Muscle of leg (tissue), 11 donors: ENCODE results near the gene RRP7A. TPM values are rescaled to one million over a fixed set of nuclear protein-coding genes. Genes with fewer than 3 reads are reported as not detected.
"Not testable (repeated sequence)": the region's sequence is repeated elsewhere in the genome, so short reads cannot be mapped to it uniquely, and the experiment has no call there.

Experiments used
- DNase-seq: peaks from one replicate; pipeline ENCODE4 v3.0.0; 2013
- H3K27ac ChIP-seq: one replicate; pipeline ENCODE4 v1.5.1; 2013; ENCODE audit warnings: mild to moderate bottlenecking, low read length, control low read depth
- H3K27me3 ChIP-seq: one replicate; pipeline ENCODE4 v1.6.1; 2013; ENCODE audit warnings: low read length; ENCODE audit not compliant: control insufficient read depth, insufficient read depth
- H3K36me3 ChIP-seq: one replicate; pipeline ENCODE4 v1.6.1; 2013; ENCODE audit warnings: low read length; ENCODE audit not compliant: control insufficient read depth, insufficient read depth
- H3K4me1 ChIP-seq: one replicate; pipeline ENCODE4 v1.6.1; 2013; ENCODE audit warnings: low read length; ENCODE audit not compliant: control insufficient read depth, insufficient read depth
- H3K4me3 ChIP-seq: one replicate; pipeline ENCODE4 v1.5.1; 2013; ENCODE audit warnings: low read length, control low read depth
- H3K9me3 ChIP-seq: replicated peaks from 2 replicates; pipeline ENCODE4 v1.6.1; 2013; ENCODE audit warnings: low read depth, low read length; ENCODE audit not compliant: control insufficient read depth
- WGBS: methylation state at CpG from one replicate; pipeline ENCODE4 v1.1.5; 2013; ENCODE audit warnings: missing lambda C conversion rate; ENCODE audit not compliant: insufficient coverage; 5-methylcytosine and 5-hydroxymethylcytosine counted together
- polyA plus RNA-seq, 8 donors: library from polyadenylated mRNA; unstranded; fragments of 120-200 nt; gene quantifications; one replicate each; pipeline versions ENCODE4 v1.2.1 to v1.2.3, GENCODE V29; 2013; ENCODE audit warnings: inconsistent platforms in 1 of 8, low replicate concordance in 1 of 8; ENCODE audit not compliant: insufficient read length in 8 of 8, insufficient read depth in 1 of 8
- total RNA-seq: library from RNA; stranded (reverse); fragments of 120-200 nt; gene quantifications from one replicate; pipeline ENCODE4 v1.2.4, GENCODE V29; 2013

RRP7A gene
- total and polyA plus RNA-seq, 9 donors = 17.9 to 33.8 (median 21.9) TPM

- H3K4me1 ChIP-seq = peaks cover 4% of the 10 kb centered on the region
- H3K27me3 ChIP-seq = peaks cover 8% of the 10 kb centered on the region
- no peak overlapping the region for H3K27ac ChIP-seq
- H3K9me3 ChIP-seq = no peaks in the 10 kb centered on the region
- no peaks in the 10 kb centered on the region for H3K36me3 ChIP-seq
- H3K4me3 ChIP-seq = peak overlapping the region; percentile 14
- 25% methylated on average over 23 of the region's 26 CpGs for WGBS
- DNase-seq = no peak
Measured at GRCh38 chr22:42500836-42501179, 18.8 kb downstream of the RRP7A start.

- H3K4me3 ChIP-seq = peak overlapping the region; percentile 14
- 8% methylated on average over 30 of the region's 56 CpGs for WGBS
- H3K27ac ChIP-seq = no peak overlapping the region
- H3K4me1 ChIP-seq = peaks cover 4% of the 10 kb centered on the region
- no peaks in the 10 kb centered on the region for H3K9me3 ChIP-seq
- DNase-seq = peak; percentile 56
- H3K36me3 ChIP-seq = no peaks in the 10 kb centered on the region
- H3K27me3 ChIP-seq = peaks cover 8% of the 10 kb centered on the region
Measured at GRCh38 chr22:42500161-42500835, 19.3 kb downstream of the RRP7A start.

- not testable (repeated sequence) for H3K27ac ChIP-seq, H3K27me3 ChIP-seq, H3K4me1 ChIP-seq, H3K36me3 ChIP-seq, DNase-seq, H3K4me3 ChIP-seq, H3K9me3 ChIP-seq
- WGBS = 83% methylated on average over 6 of the region's 15 CpGs
Measured at GRCh38 chr22:42499773-42500160, 19.8 kb downstream of the RRP7A start.

GRCh38 chr22:42495533-42496141, 24.0 kb downstream of the RRP7A start:
- H3K9me3 ChIP-seq, DNase-seq, H3K27me3 ChIP-seq, H3K4me1 ChIP-seq, H3K27ac ChIP-seq, H3K4me3 ChIP-seq, H3K36me3 ChIP-seq: not testable (repeated sequence)
- 8% methylated on average over 2 of the region's 10 CpGs for WGBS

GRCh38 chr22:42493393-42493792, 26.2 kb downstream of the RRP7A start:
- Histone ChIP-seq H3K36me3 (no peaks in the 10 kb centered on the region), H3K27ac (no peak overlapping the region), H3K9me3 (no peaks in the 10 kb centered on the region), H3K4me1 (no peaks in the 10 kb centered on the region), H3K4me3 (no peak overlapping the region), H3K27me3 (no peaks in the 10 kb centered on the region)
- 58% methylated on average over 4 of the region's 6 CpGs for WGBS
- DNase-seq = no peak

GRCh38 chr22:42492323-42492690, 27.3 kb downstream of the RRP7A start:
- DNase-seq = no peak
- H3K27me3 ChIP-seq = no peaks in the 10 kb centered on the region
- 94% methylated on average over 18 of the region's 18 CpGs for WGBS

GRCh38 chr22:42490243-42490832, 29.3 kb downstream of the RRP7A start:
- no peak for DNase-seq
- Histone ChIP-seq H3K4me3 (no peak overlapping the region), H3K4me1 (no peaks in the 10 kb centered on the region), H3K9me3 (no peaks in the 10 kb centered on the region), H3K36me3 (no peaks in the 10 kb centered on the region), H3K27ac (no peak overlapping the region), H3K27me3 (no peaks in the 10 kb centered on the region)
- WGBS = no CpG with 5 or more reads among the region's 8 CpGs

More at GRCh38 chr22:42492323-42492690, 27.3 kb downstream of the RRP7A start:
- H3K36me3 ChIP-seq = no peaks in the 10 kb centered on the region
- H3K4me3 ChIP-seq = no peak overlapping the region
- no peak overlapping the region for H3K27ac ChIP-seq
- no peaks in the 10 kb centered on the region for H3K4me1 ChIP-seq
- H3K9me3 ChIP-seq = no peaks in the 10 kb centered on the region

- DNase-seq = no peak
- Histone ChIP-seq H3K4me1 (no peaks in the 10 kb centered on the region), H3K9me3 (no peaks in the 10 kb centered on the region), H3K27me3 (peaks cover 3% of the 10 kb centered on the region), H3K27ac (no peak overlapping the region), H3K4me3 (no peak overlapping the region), H3K36me3 (no peaks in the 10 kb centered on the region)
- WGBS = 87% methylated on average over 5 of the region's 10 CpGs
Measured at GRCh38 chr22:42489000-42489399, 30.6 kb downstream of the RRP7A start.

- Histone ChIP-seq H3K9me3 (no peaks in the 10 kb centered on the region), H3K27ac (no peak overlapping the region), H3K36me3 (no peaks in the 10 kb centered on the region), H3K4me1 (no peaks in the 10 kb centered on the region), H3K4me3 (no peak overlapping the region), H3K27me3 (peaks cover 3% of the 10 kb centered on the region)
- WGBS = 73% methylated on average over 5 of the region's 6 CpGs
- no peak for DNase-seq
Measured at GRCh38 chr22:42484506-42484905, 35.1 kb downstream of the RRP7A start.

- not testable (repeated sequence) for H3K4me3 ChIP-seq, H3K27me3 ChIP-seq, H3K4me1 ChIP-seq, H3K36me3 ChIP-seq, H3K27ac ChIP-seq, H3K9me3 ChIP-seq, DNase-seq
- WGBS = no CpG with 5 or more reads among the region's 13 CpGs
Measured at GRCh38 chr22:42483610-42484223, 35.9 kb downstream of the RRP7A start.
